GM12878 (cell line): ENCODE measurements around the gene DHX57. TPM values are rescaled to one million over a fixed set of nuclear protein-coding genes. Genes with fewer than 3 reads are reported as not detected.

ENCODE experiments used
- ATAC-seq: fragments of 200-7000 bp; cut with Tn5 transposase; 3 replicates; pipeline ENCODE4 v1.9.1; 2020; ENCODE audit warnings: mild to moderate bottlenecking, moderate library complexity
- BruUV-seq: library from RNA; stranded (reverse); fragments of 400-500 nt; replicated peaks from 2 replicates; lab custom pipeline; 2021; lab: Mats Ljungman, UMichigan
- CTCF ChIA-PET: fragments of 300-600 bp; sonication (Branson Sonifier 250); formaldehyde crosslinking; extraction: SDS; loops from one replicate; lab custom pipeline; 2021; ENCODE audit warnings: inconsistent platforms; lab: Yijun Ruan, JAX
- POLR2A ChIA-PET: fragments of 350-600 bp; formaldehyde crosslinking; extraction: SDS; loops from one replicate; lab custom pipeline; 2021; ENCODE audit warnings: inconsistent platforms; lab: Charles Lee
- RAD21 ChIA-PET: fragments of 300-600 bp; sonication (Branson Sonifier 250); formaldehyde crosslinking; loops from one replicate; lab custom pipeline; 2023; ENCODE audit warnings: antibody characterized with exemption; ENCODE audit not compliant: unreplicated experiment; lab: Charles Lee
- SMC1A ChIA-PET: fragments of 300-600 bp; sonication (Branson Sonifier 250); formaldehyde crosslinking; loops from one replicate; lab custom pipeline; 2023; ENCODE audit not compliant: unreplicated experiment, uncharacterized antibody; lab: Charles Lee
- DNase-seq: peaks from one replicate; pipeline ENCODE4 v3.0.0-alpha.2; 2011; ENCODE audit warnings: low read depth, low spot score
- FAIRE-seq: peaks from 3 replicates; lab custom pipeline; 2011; peaks lifted over from hg19 to GRCh38; lab: Jason Lieb, UNC
- H2AFZ ChIP-seq: 2 replicates; pipeline ENCODE4 v1.6.0; 2011; ENCODE audit warnings: low read depth, low read length, control low read depth; ENCODE audit not compliant: control insufficient read depth
- H3K27ac ChIP-seq: 2 replicates; pipeline ENCODE4 v1.5.1; 2011; ENCODE audit warnings: control low read depth; ENCODE audit not compliant: control insufficient read depth, insufficient read depth
- H3K27me3 ChIP-seq, 2 experiments: replicated peaks in 1 of 2; 2 replicates each; pipeline versions ENCODE4 v1.6.0 to v1.6.1; 2011; ENCODE audit warnings: low read length in 1 of 2; ENCODE audit not compliant: control insufficient read depth in 2 of 2, insufficient read depth in 2 of 2
- H3K36me3 ChIP-seq, 2 experiments: 2 replicates each; pipeline ENCODE4 v1.5.1; 2011; ENCODE audit warnings: low read length in 1 of 2; ENCODE audit not compliant: control insufficient read depth in 2 of 2, insufficient read depth in 2 of 2
- H3K4me1 ChIP-seq: 2 replicates; pipeline ENCODE4 v1.6.1; 2011; ENCODE audit warnings: mild to moderate bottlenecking, low read length, moderate library complexity, mixed read lengths; ENCODE audit not compliant: control insufficient read depth, insufficient read depth
- H3K4me2 ChIP-seq: 2 replicates; pipeline ENCODE4 v1.6.0; 2011; ENCODE audit warnings: control low read depth; ENCODE audit not compliant: control insufficient read depth, insufficient read depth
- H3K4me3 ChIP-seq: fragments of 200-600 bp; sonication (generic); 2 replicates; pipeline ENCODE4 v1.5.1; 2016
- H3K79me2 ChIP-seq: 2 replicates; pipeline ENCODE4 v1.6.0; 2011; ENCODE audit warnings: low read length; ENCODE audit not compliant: control insufficient read depth, insufficient read depth
- H3K9ac ChIP-seq: 2 replicates; pipeline ENCODE4 v1.8.0; 2011; ENCODE audit warnings: low read length, control low read depth, mixed read lengths; ENCODE audit not compliant: control insufficient read depth, insufficient read depth
- H3K9me3 ChIP-seq: replicated peaks from 3 replicates; pipeline ENCODE4 v1.5.1; 2011; ENCODE audit warnings: mild to moderate bottlenecking, low read length; ENCODE audit not compliant: control insufficient read depth, insufficient read depth
- H4K20me1 ChIP-seq: 2 replicates; pipeline ENCODE4 v1.6.0; 2011; ENCODE audit not compliant: control insufficient read depth, insufficient read depth
- DPF2 ChIP-seq: fragments of 450-650 bp; IDR thresholded peaks from 2 replicates; pipeline ENCODE4 v1.6.1; 2017; ENCODE audit warnings: mild to moderate bottlenecking
- HDAC6 ChIP-seq: fragments of 200-600 bp; sonication (generic); IDR thresholded peaks from one replicate; pipeline ENCODE4 v1.8.0; 2017; ENCODE audit warnings: antibody characterized with exemption; ENCODE audit not compliant: unreplicated experiment
- MYB ChIP-seq: fragments of 150-350 bp; IDR thresholded peaks from 2 replicates; pipeline ENCODE4 v1.6.1; 2014; ENCODE audit warnings: mild to moderate bottlenecking, low read depth, low read length, borderline replicate concordance
- NBN ChIP-seq: fragments of 450-650 bp; IDR thresholded peaks from 2 replicates; pipeline ENCODE4 v1.6.1; 2016
- NFYA ChIP-seq: IDR thresholded peaks from 2 replicates; pipeline ENCODE4 v1.6.1; 2011; ENCODE audit warnings: low read depth, mild to moderate bottlenecking, low read length, improper control_type of control experiment, borderline replicate concordance
- NRF1 ChIP-seq: conservative IDR thresholded peaks from 2 replicates; pipeline ENCODE4 v1.6.1; 2011; ENCODE audit warnings: mild to moderate bottlenecking, low read depth, low read length, improper control_type of control experiment
- ZNF24 ChIP-seq: fragments of 450-650 bp; IDR thresholded peaks from 2 replicates; pipeline ENCODE4 v1.6.1; 2017; ENCODE audit warnings: antibody characterized with exemption, mild to moderate bottlenecking
- ZNF274 ChIP-seq: IDR thresholded peaks from one replicate; pipeline ENCODE4 v1.8.0; 2011; ENCODE audit not compliant: insufficient read length, insufficient read depth
- WGBS: methylation state at CpG from one replicate; pipeline ENCODE4 v1.1.6; 2016; ENCODE audit warnings: low lambda C conversion rate; ENCODE audit not compliant: insufficient replicate concordance, insufficient coverage; ENCODE audit errors: missing lambda C conversion rate; 5-methylcytosine and 5-hydroxymethylcytosine counted together
- in situ Hi-C: fragments of 300-500 bp; cut with MboI; formaldehyde crosslinking; loops from 9 replicates; pipeline ENCODE4 v1.14.3; 2018; ENCODE audit warnings: mixed read lengths
- intact Hi-C: fragments of 100-400 bp; cut with micrococcal nuclease; formaldehyde crosslinking; loops from one replicate; pipeline ENCODE4 v1.14.2; 2022; ENCODE audit not compliant: unreplicated experiment
- polyA plus RNA-seq, 11 experiments: library from polyadenylated mRNA; depleted of rRNA in 4 of 11; unstranded in 6 of 11; stranded (reverse) in 5 of 11; fragments of >200 nt; fragmentation: Nextera tagmentation in 4 of 11; fragmentation: Illumina TruSeq in 1 of 11; extraction: Ambion mirVana in 4 of 11; extraction: Trizol in 1 of 11; gene quantifications; 1 replicate in 1 of 11; 2 replicates in 10 of 11; pipeline versions ENCODE4 v1.2.1 to v1.2.3, GENCODE V29; 2011 to 2016; ENCODE audit warnings: inconsistent platforms in 2 of 11, missing spikeins in 2 of 11, low read depth in 1 of 11
- total RNA-seq, 4 experiments: library from RNA; depleted of rRNA in 3 of 4; stranded (reverse); fragments of >200 nt in 3 of 4; fragmentation: Illumina TruSeq in 1 of 4; extraction: Trizol in 1 of 4; gene quantifications; 2 replicates each; pipeline versions ENCODE4 v1.2.1 to v1.2.3, GENCODE V29; 2013 to 2021
- TF ChIP-seq, protein P1 (sequence below): IDR thresholded peaks from 2 replicates; pipeline ENCODE4 v1.6.1; 2011; ENCODE audit warnings: low read depth, low read length, improper control_type of control experiment, borderline replicate concordance

The DHX57 gene
- total and polyA plus RNA-seq, 10 of the 15 experiments (the other 5 are each of a cell fraction or from before 2014, with no cell fraction given), result 6.5 to 18.0 (median 15.8) TPM

DNA sequence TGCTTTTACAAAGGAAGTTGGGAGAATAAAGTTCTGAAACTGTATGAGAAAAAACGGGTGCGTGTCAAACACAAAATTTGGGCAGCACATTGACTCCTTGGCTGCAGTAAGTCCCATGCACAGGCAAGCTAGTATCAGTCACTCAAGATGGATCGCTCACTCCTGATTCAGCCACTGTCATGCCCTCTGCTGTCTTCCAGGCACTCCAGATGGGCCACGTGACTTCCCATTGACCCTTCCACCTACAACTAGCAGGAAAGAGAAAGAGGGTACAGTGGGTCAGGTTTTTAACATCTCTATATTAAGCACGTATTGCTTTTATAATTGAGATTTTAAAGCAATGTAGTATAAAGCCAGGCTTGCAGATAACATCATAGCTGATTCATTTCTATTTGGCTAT lies 22.5 kb upstream of the DHX57 start:
- SMC1A ChIA-PET, result no interaction called here
- RAD21 ChIA-PET, result no interaction called here
- Histone ChIP-seq H3K27me3 (no peaks in the 10 kb centered on the region), H3K4me1 (no peaks in the 10 kb centered on the region), H3K9ac (no peak overlapping the region), H3K79me2 (no peaks in the 10 kb centered on the region), H3K9me3 (no peaks in the 10 kb centered on the region), H4K20me1 (no peaks in the 10 kb centered on the region), H3K36me3 (no peaks in the 10 kb centered on the region), H3K4me2 (no peak overlapping the region), H3K4me3 (no peak overlapping the region), H3K27ac (no peak overlapping the region), H2AFZ (no peak overlapping the region)
- WGBS, result 57% methylated on average over 5 of the region's 5 CpGs
- in situ Hi-C loops (no loop called here), intact Hi-C loops (no loop called here)
- BruUV-seq, result no TSS peak
- DNase-seq, result no peak
- CTCF ChIA-PET, result no interaction called here
- FAIRE-seq, result no peak
- TF ChIP-seq, protein P1, sequence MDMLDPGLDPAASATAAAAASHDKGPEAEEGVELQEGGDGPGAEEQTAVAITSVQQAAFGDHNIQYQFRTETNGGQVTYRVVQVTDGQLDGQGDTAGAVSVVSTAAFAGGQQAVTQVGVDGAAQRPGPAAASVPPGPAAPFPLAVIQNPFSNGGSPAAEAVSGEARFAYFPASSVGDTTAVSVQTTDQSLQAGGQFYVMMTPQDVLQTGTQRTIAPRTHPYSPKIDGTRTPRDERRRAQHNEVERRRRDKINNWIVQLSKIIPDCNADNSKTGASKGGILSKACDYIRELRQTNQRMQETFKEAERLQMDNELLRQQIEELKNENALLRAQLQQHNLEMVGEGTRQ, result no peak
- no peak for ATAC-seq
- POLR2A ChIA-PET, result no interaction called here

DNA sequence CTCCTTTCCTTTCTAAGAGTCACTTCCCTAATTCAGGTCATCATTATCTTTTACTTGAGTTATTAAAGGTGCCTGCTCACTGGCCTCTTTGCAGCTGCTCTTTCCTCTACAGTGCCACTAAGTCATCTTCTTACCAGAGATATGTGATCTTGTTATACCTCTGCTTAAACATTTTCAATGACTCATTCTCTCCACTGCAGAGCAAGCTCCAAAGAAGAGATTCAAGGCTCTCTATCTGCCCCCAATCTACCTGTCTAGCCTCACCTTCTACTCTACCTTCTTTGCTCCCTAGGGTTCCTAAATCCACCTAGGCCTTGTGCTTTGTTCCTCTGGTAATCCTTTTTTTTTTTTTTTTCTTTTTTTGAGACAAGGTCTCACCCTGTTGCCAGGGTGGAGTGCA lies 17.1 kb upstream of the DHX57 start:
- POLR2A ChIA-PET, result interaction anchor here (0.6 kb wide), 2 partner anchors 13 to 83 kb away, joined by 3 read pairs; no protein-coding TSS in a partner anchor

More for the DNA sequence above, 17.1 kb upstream of the DHX57 start:
- Histone ChIP-seq H3K9me3 (no peaks in the 10 kb centered on the region), H3K36me3 (no peaks in the 10 kb centered on the region), H3K4me1 (no peaks in the 10 kb centered on the region), H4K20me1 (no peaks in the 10 kb centered on the region), H3K9ac (no peak overlapping the region), H2AFZ (no peak overlapping the region), H3K27me3 (no peaks in the 10 kb centered on the region), H3K4me2 (no peak overlapping the region), H3K27ac (no peak overlapping the region), H3K79me2 (no peaks in the 10 kb centered on the region), H3K4me3 (no peak overlapping the region)
- TF ChIP-seq HDAC6 (no peak), NRF1 (no peak), NBN (no peak), NFYA (no peak), ZNF274 (no peak), DPF2 (no peak), ZNF24 (no peak), MYB (no peak)
- ChIA-PET CTCF (no interaction called here), SMC1A (interaction anchor here (1.1 kb wide), 1 partner anchor 10 kb away, joined by 3 read pairs; no protein-coding TSS in a partner anchor), RAD21 (no interaction called here)
- DNase-seq, result no peak
- in situ Hi-C loops, result no loop called here
- no peak for FAIRE-seq
- no peak for ATAC-seq
- intact Hi-C loops, result no loop called here
- no TSS peak for BruUV-seq
